Measurements from ENCODE around the gene SULT2B1.

The SULT2B1 gene

GRCh38 chr19:48606463-48607358 lies 54.7 kb downstream of the SULT2B1 start, which contains the start of gene SPACA4:
Gene SPACA4 (plus strand): TSS chr19:48606742. CDS start chr19:48606979, 237 bp downstream.
- Mint-ChIP-seq H3K27ac (no peak within 1 kb of the TSS), H3K4me1 (ENCODE audit: low read depth in 2 of 2) (peaks cover 4 to 5% of the 10 kb centered on the region in 2 donors), H3K27me3 (no peaks in the 10 kb centered on the region), H3K36me3 (ENCODE audit: insufficient read depth) (no peaks in the 10 kb centered on the region), H3K9me3 (no peaks in the 10 kb centered on the region), H3K4me3 (no peak within 1 kb of the TSS)
- ATAC-seq (replicated peaks) (no peak), DNase-seq (no peak)

GRCh38 chr19:48607359-48607755 lies 55.4 kb downstream of the SULT2B1 start:
- no peaks in the 10 kb centered on the region for H3K9me3 Mint-ChIP-seq
- no peaks in the 10 kb centered on the region for H3K36me3 Mint-ChIP-seq (ENCODE audit: insufficient read depth)
- no peaks in the 10 kb centered on the region for H3K27me3 Mint-ChIP-seq
- H3K4me1 Mint-ChIP-seq (ENCODE audit: low read depth in 2 of 2): peaks cover 4 to 5% of the 10 kb centered on the region in 2 donors
- ATAC-seq (replicated peaks): no peak
- DNase-seq: no peak
- H3K27ac Mint-ChIP-seq: no peak overlapping the region
- H3K4me3 Mint-ChIP-seq: no peak overlapping the region

- H3K4me1 Mint-ChIP-seq (ENCODE audit: low read depth in 2 of 2): peaks cover 5% of the 10 kb centered on the region in 2 donors
- ATAC-seq (replicated peaks) (peak; percentile 94), DNase-seq (peak in 2 of 3 experiments; percentile 31 to 32)
- H3K36me3 Mint-ChIP-seq (ENCODE audit: insufficient read depth): peaks cover 5% of the 10 kb centered on the region
- H3K4me3 Mint-ChIP-seq: peak overlapping the region in 1 of 2 donors; percentile 45
- H3K27ac Mint-ChIP-seq: no peak overlapping the region
- no peaks in the 10 kb centered on the region for H3K27me3 Mint-ChIP-seq
- no peaks in the 10 kb centered on the region for H3K9me3 Mint-ChIP-seq
Measured at GRCh38 chr19:48608798-48609263, 56.9 kb downstream of the SULT2B1 start.

- DNase-seq: no peak
- Mint-ChIP-seq H3K27ac (no peak overlapping the region), H3K9me3 (no peaks in the 10 kb centered on the region), H3K27me3 (no peaks in the 10 kb centered on the region), H3K36me3 (ENCODE audit: insufficient read depth) (peaks cover 11% of the 10 kb centered on the region), H3K4me1 (ENCODE audit: low read depth in 2 of 2) (peaks cover 5 to 7% of the 10 kb centered on the region in 2 donors), H3K4me3 (no peak overlapping the region)
- no peak for ATAC-seq (replicated peaks)
Measured at GRCh38 chr19:48609571-48610108, 57.7 kb downstream of the SULT2B1 start.

GRCh38 chr19:48611872-48612271 lies 59.9 kb downstream of the SULT2B1 start:
- Mint-ChIP-seq H3K27ac (peak overlapping the region in 1 of 2 donors; percentile 16), H3K4me1 (ENCODE audit: low read depth in 2 of 2) (peaks cover 20% of the 10 kb centered on the region in 2 donors), H3K4me3 (no peak overlapping the region), H3K9me3 (no peaks in the 10 kb centered on the region), H3K27me3 (no peaks in the 10 kb centered on the region), H3K36me3 (ENCODE audit: insufficient read depth) (peaks cover 34% of the 10 kb centered on the region)
- ATAC-seq (replicated peaks) (no peak), DNase-seq (no peak)

GRCh38 chr19:48613024-48613851 lies 61.3 kb downstream of the SULT2B1 start:
- Mint-ChIP-seq H3K4me1 (ENCODE audit: low read depth in 2 of 2) (peaks cover 29 to 30% of the 10 kb centered on the region in 2 donors), H3K27me3 (no peaks in the 10 kb centered on the region), H3K36me3 (ENCODE audit: insufficient read depth) (peaks cover 45% of the 10 kb centered on the region), H3K27ac (peak overlapping the region in 1 of 2 donors; percentile 80), H3K9me3 (no peaks in the 10 kb centered on the region), H3K4me3 (no peak overlapping the region)
- DNase-seq (no peak), ATAC-seq (replicated peaks) (no peak)

GRCh38 chr19:48613852-48614435 lies 62.0 kb downstream of the SULT2B1 start:
- Mint-ChIP-seq H3K4me1 (ENCODE audit: low read depth in 2 of 2) (peaks cover 31 to 32% of the 10 kb centered on the region in 2 donors), H3K36me3 (ENCODE audit: insufficient read depth) (peaks cover 52% of the 10 kb centered on the region), H3K27ac (peak overlapping the region; percentile 50 to 80), H3K4me3 (no peak overlapping the region), H3K9me3 (no peaks in the 10 kb centered on the region), H3K27me3 (no peaks in the 10 kb centered on the region)
- DNase-seq (no peak), ATAC-seq (replicated peaks) (no peak)

- no peak for ATAC-seq (replicated peaks)
- Mint-ChIP-seq H3K36me3 (ENCODE audit: insufficient read depth) (peaks cover 59% of the 10 kb centered on the region), H3K4me1 (ENCODE audit: low read depth in 2 of 2) (peaks cover 34 to 36% of the 10 kb centered on the region in 2 donors), H3K27me3 (no peaks in the 10 kb centered on the region), H3K4me3 (peak within 1 kb of the TSS in 1 of 2 donors; percentile 97), H3K9me3 (no peaks in the 10 kb centered on the region), H3K27ac (peak within 1 kb of the TSS; percentile 50 to 80)
- DNase-seq: no peak
Measured at GRCh38 chr19:48614436-48615230, 62.7 kb downstream of the SULT2B1 start, which contains the start of gene FAM83E. Gene FAM83E (minus strand): TSS chr19:48615076. CDS start chr19:48613372, 1,704 bp downstream.

- no peaks in the 10 kb centered on the region for H3K9me3 Mint-ChIP-seq
- H3K4me3 Mint-ChIP-seq: peak overlapping the region in 1 of 2 donors; percentile 97
- H3K27me3 Mint-ChIP-seq: no peaks in the 10 kb centered on the region
- DNase-seq (no peak), ATAC-seq (replicated peaks) (no peak)
- peaks cover 38 to 42% of the 10 kb centered on the region in 2 donors for H3K4me1 Mint-ChIP-seq (ENCODE audit: low read depth in 2 of 2)
- peak overlapping the region; percentile 28 to 80 for H3K27ac Mint-ChIP-seq
- peaks cover 64% of the 10 kb centered on the region for H3K36me3 Mint-ChIP-seq (ENCODE audit: insufficient read depth)
Measured at GRCh38 chr19:48615231-48616040, 63.5 kb downstream of the SULT2B1 start.

- H3K9me3 Mint-ChIP-seq: no peaks in the 10 kb centered on the region
- ATAC-seq (replicated peaks) (no peak), DNase-seq (no peak)
- H3K36me3 Mint-ChIP-seq (ENCODE audit: insufficient read depth): peaks cover 68% of the 10 kb centered on the region
- peak overlapping the region; percentile 97 for H3K4me3 Mint-ChIP-seq
- peak overlapping the region; percentile 97 to 99 for H3K27ac Mint-ChIP-seq
- H3K27me3 Mint-ChIP-seq: no peaks in the 10 kb centered on the region
- peaks cover 38 to 42% of the 10 kb centered on the region in 2 donors for H3K4me1 Mint-ChIP-seq (ENCODE audit: low read depth in 2 of 2)
Measured at GRCh38 chr19:48616041-48616436, 64.1 kb downstream of the SULT2B1 start.

- ATAC-seq (replicated peaks) (no peak), DNase-seq (no peak)
- no peaks in the 10 kb centered on the region for H3K9me3 Mint-ChIP-seq
- no peaks in the 10 kb centered on the region for H3K27me3 Mint-ChIP-seq
- peaks cover 38 to 42% of the 10 kb centered on the region in 2 donors for H3K4me1 Mint-ChIP-seq (ENCODE audit: low read depth in 2 of 2)
- peaks cover 73% of the 10 kb centered on the region for H3K36me3 Mint-ChIP-seq (ENCODE audit: insufficient read depth)
- peak overlapping the region; percentile 97 for H3K4me3 Mint-ChIP-seq
- H3K27ac Mint-ChIP-seq: peak overlapping the region; percentile 97 to 99
Measured at GRCh38 chr19:48616491-48617056, 64.6 kb downstream of the SULT2B1 start.
